AG04449 (cell line): Measurements from ENCODE around the gene LEMD1.
"Not testable (repeated sequence)": the region's sequence is repeated elsewhere in the genome, so short reads cannot be mapped to it uniquely, and the experiment has no call there.

ENCODE experiments used
- CTCF ChIA-PET: fragments of 350-600 bp; formaldehyde crosslinking; extraction: SDS; loops from one replicate; lab custom pipeline; 2021; ENCODE audit warnings: antibody characterized with exemption; lab: Yijun Ruan, JAX
- POLR2A ChIA-PET: fragments of 400-600, 350-600 bp; formaldehyde crosslinking; extraction: SDS; loops from one replicate; lab custom pipeline; 2020; ENCODE audit warnings: antibody characterized with exemption, inconsistent platforms; lab: Yijun Ruan, JAX
- DNase-seq: peaks from one replicate; pipeline ENCODE4 v3.0.0-alpha.2; 2010; ENCODE audit warnings: low read depth, low spot score
- H3K4me3 ChIP-seq: 2 replicates; pipeline ENCODE4 v1.5.1; 2011; ENCODE audit warnings: low read depth, mild to moderate bottlenecking, control low read depth, low read length
- TF ChIP-seq, protein P1 (sequence below): IDR thresholded peaks from one replicate; pipeline ENCODE4 v1.5.1; 2011; ENCODE audit warnings: mild to moderate bottlenecking, moderate library complexity, low read length, control low read depth, inconsistent platforms; ENCODE audit not compliant: insufficient read depth; ENCODE audit errors: missing control alignments

The LEMD1 gene

GRCh38 chr1:205417870-205418635 lies 3.8 kb downstream of the LEMD1 start:
- no peak overlapping the region for H3K4me3 ChIP-seq
- TF ChIP-seq, protein P1, sequence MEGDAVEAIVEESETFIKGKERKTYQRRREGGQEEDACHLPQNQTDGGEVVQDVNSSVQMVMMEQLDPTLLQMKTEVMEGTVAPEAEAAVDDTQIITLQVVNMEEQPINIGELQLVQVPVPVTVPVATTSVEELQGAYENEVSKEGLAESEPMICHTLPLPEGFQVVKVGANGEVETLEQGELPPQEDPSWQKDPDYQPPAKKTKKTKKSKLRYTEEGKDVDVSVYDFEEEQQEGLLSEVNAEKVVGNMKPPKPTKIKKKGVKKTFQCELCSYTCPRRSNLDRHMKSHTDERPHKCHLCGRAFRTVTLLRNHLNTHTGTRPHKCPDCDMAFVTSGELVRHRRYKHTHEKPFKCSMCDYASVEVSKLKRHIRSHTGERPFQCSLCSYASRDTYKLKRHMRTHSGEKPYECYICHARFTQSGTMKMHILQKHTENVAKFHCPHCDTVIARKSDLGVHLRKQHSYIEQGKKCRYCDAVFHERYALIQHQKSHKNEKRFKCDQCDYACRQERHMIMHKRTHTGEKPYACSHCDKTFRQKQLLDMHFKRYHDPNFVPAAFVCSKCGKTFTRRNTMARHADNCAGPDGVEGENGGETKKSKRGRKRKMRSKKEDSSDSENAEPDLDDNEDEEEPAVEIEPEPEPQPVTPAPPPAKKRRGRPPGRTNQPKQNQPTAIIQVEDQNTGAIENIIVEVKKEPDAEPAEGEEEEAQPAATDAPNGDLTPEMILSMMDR, result no peak
- DNase-seq, result no peak
- ChIA-PET CTCF (interaction anchor here (1.1 to 4.3 kb wide), 8 partner anchors 8 to 107 kb away, joined by 3 to 16 read pairs (median 6); no protein-coding TSS in a partner anchor), POLR2A (no interaction called here)

DNA sequence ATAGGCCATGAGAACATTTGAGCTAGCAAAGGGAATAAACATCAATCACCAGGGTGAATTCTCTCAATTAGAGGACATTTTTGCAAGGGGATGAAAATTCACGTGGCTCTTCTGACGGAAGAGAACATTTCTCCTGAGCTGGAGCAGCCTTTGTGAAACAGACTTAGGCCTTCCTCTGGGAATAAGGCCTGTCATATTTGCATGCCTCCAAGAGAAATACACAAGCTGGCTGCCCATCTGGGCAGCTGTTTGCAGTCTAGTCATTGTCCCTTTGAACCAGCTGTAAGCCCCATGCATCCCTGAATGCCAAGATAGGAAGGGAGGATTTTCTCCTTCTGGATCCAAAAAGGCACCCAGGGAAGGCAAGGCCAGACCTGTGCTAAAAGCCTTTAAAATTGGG lies 5.5 kb downstream of the LEMD1 start:
- TF ChIP-seq, protein P1, result no peak
- DNase-seq, result no peak
- ChIA-PET POLR2A (no interaction called here), CTCF (interaction anchor here (0.9 to 4.3 kb wide), 8 partner anchors 10 to 109 kb away, joined by 3 to 16 read pairs (median 8); no protein-coding TSS in a partner anchor)
- no peak overlapping the region for H3K4me3 ChIP-seq

GRCh38 chr1:205410581-205411298 lies 11.1 kb downstream of the LEMD1 start:
- ChIA-PET POLR2A (no interaction called here), CTCF (interaction anchor here (0.9 to 4.3 kb wide), 3 partner anchors 14 to 118 kb away, joined by 4 to 22 read pairs (median 4); no protein-coding TSS in a partner anchor)
- TF ChIP-seq, protein P1, result no peak

GRCh38 chr1:205407970-205408369 lies 13.9 kb downstream of the LEMD1 start:
- DNase-seq, result no peak
- ChIA-PET POLR2A (no interaction called here), CTCF (interaction anchor here (1.4 to 4.3 kb wide), 4 partner anchors 11 to 78 kb away, joined by 3 to 22 read pairs (median 4); no protein-coding TSS in a partner anchor)
- TF ChIP-seq, protein P1, result no peak
- no peak overlapping the region for H3K4me3 ChIP-seq

More at GRCh38 chr1:205410581-205411298, 11.1 kb downstream of the LEMD1 start:
- DNase-seq, result no peak
- H3K4me3 ChIP-seq, result no peak overlapping the region

DNA sequence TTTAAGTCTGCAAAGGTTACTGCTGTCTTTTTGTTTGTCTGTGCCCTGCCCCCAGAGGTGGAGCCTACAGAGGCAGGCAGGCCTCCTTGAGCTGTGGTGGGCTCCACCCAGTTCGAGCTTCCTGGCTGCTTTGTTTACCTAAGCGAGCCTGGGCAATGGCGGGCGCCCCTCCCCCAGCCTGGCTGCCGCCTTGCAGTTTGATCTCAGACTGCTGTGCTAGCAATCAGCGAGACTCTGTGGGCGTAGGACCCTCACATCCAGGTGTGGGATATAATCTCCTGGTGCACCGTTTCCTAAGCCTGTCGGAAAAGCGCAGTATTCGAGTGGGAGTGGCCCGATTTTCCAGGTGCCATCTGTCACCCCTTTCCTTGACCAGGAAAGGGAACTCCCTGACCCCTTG lies 15.6 kb downstream of the LEMD1 start:
- DNase-seq, POLR2A ChIA-PET, H3K4me3 ChIP-seq: not testable (repeated sequence)
- CTCF ChIA-PET, result interaction anchor here (1.0 to 4.3 kb wide), 3 partner anchors 10 to 52 kb away, joined by 3 to 22 read pairs (median 3); no protein-coding TSS in a partner anchor

GRCh38 chr1:205404484-205404883 lies 17.4 kb downstream of the LEMD1 start:
- H3K4me3 ChIP-seq, CTCF ChIA-PET, DNase-seq, POLR2A ChIA-PET: not testable (repeated sequence)

- TF ChIP-seq, protein P1, result no peak
- ChIA-PET POLR2A (no interaction called here), CTCF (interaction anchor here (1.8 to 6.1 kb wide), 8 partner anchors 14 to 128 kb away, joined by 6 to 151 read pairs (median 12); no protein-coding TSS in a partner anchor)
- no peak for DNase-seq
- H3K4me3 ChIP-seq, result no peak overlapping the region
These were observed 23.3 kb downstream of the LEMD1 start for GRCh38 chr1:205398586-205398985.
